Jurkat, Clone E6-1 (cell line): ENCODE data around the gene SP8. TPM values are rescaled to one million over a fixed set of nuclear protein-coding genes. Genes with fewer than 3 reads are reported as not detected.
"Not testable (repeated sequence)": the region's sequence is repeated elsewhere in the genome, so short reads cannot be mapped to it uniquely, and the experiment has no call there.

Experiments used
- DNase-seq: peaks from one replicate; pipeline ENCODE4 v3.0.0-alpha.2; 2011; ENCODE audit warnings: low read depth, low spot score
- H3K4me3 ChIP-seq: 2 replicates; pipeline ENCODE4 v1.5.1; 2011; ENCODE audit warnings: mild to moderate bottlenecking, low read length, control low read depth, moderate library complexity
- polyA plus RNA-seq: library from polyadenylated mRNA; unstranded; fragments of >200 nt; gene quantifications from one replicate; pipeline ENCODE4 v1.2.1, GENCODE V29; 2012; ENCODE audit warnings: missing spikeins; ENCODE audit not compliant: insufficient read length, insufficient read depth

SP8 gene
- not detected for polyA plus RNA-seq

GRCh38 chr7:20786779-20787659 lies at the start of gene SP8:
Gene SP8, minus strand, starts transcription at chr7:20786886. Its CDS starts 88 bp downstream, at chr7:20786798.
- H3K4me3 ChIP-seq = no peak within 1 kb of the TSS
- no peak for DNase-seq

GRCh38 chr7:20836424-20836823 lies 49.7 kb upstream of the SP8 start:
- not testable (repeated sequence) for H3K4me3 ChIP-seq, DNase-seq

- H3K4me3 ChIP-seq = no peak overlapping the region
- DNase-seq = no peak
These were observed 48.5 kb upstream of the SP8 start for GRCh38 chr7:20835111-20835750.

- no peak for DNase-seq
These were observed 48.0 kb upstream of the SP8 start for GRCh38 chr7:20834656-20835055.

GRCh38 chr7:20831956-20832355 lies 45.3 kb upstream of the SP8 start:
- no peak overlapping the region for H3K4me3 ChIP-seq
- DNase-seq = no peak

More at GRCh38 chr7:20834656-20835055, 48.0 kb upstream of the SP8 start:
- H3K4me3 ChIP-seq = no peak overlapping the region

GRCh38 chr7:20831451-20831850 lies 44.8 kb upstream of the SP8 start:
- no peak for DNase-seq
- no peak overlapping the region for H3K4me3 ChIP-seq

GRCh38 chr7:20828947-20829346 lies 42.3 kb upstream of the SP8 start:
- DNase-seq = no peak
- H3K4me3 ChIP-seq = no peak overlapping the region

GRCh38 chr7:20827172-20827571 lies 40.5 kb upstream of the SP8 start:
- H3K4me3 ChIP-seq = no peak overlapping the region
- no peak for DNase-seq

- no peak for DNase-seq
These were observed 39.6 kb upstream of the SP8 start for GRCh38 chr7:20826243-20826642.

GRCh38 chr7:20825555-20825954 lies 38.9 kb upstream of the SP8 start:
- no peak overlapping the region for H3K4me3 ChIP-seq
- no peak for DNase-seq

More at GRCh38 chr7:20826243-20826642, 39.6 kb upstream of the SP8 start:
- no peak overlapping the region for H3K4me3 ChIP-seq

- H3K4me3 ChIP-seq = not testable (repeated sequence)
These were observed 34.7 kb upstream of the SP8 start for GRCh38 chr7:20821390-20821789.

GRCh38 chr7:20816372-20816959 lies 29.8 kb upstream of the SP8 start:
- DNase-seq = no peak
- H3K4me3 ChIP-seq = no peak overlapping the region

More at GRCh38 chr7:20821390-20821789, 34.7 kb upstream of the SP8 start:
- not testable (repeated sequence) for DNase-seq

- no peak for DNase-seq
- H3K4me3 ChIP-seq = no peak overlapping the region
These were observed 17.7 kb upstream of the SP8 start for GRCh38 chr7:20804345-20804744.

- DNase-seq = no peak
- no peak overlapping the region for H3K4me3 ChIP-seq
These were observed 13.1 kb upstream of the SP8 start for GRCh38 chr7:20799566-20800366.

GRCh38 chr7:20798694-20799121 lies 12.0 kb upstream of the SP8 start:
- DNase-seq = no peak
- H3K4me3 ChIP-seq = no peak overlapping the region

GRCh38 chr7:20798081-20798693 lies 11.5 kb upstream of the SP8 start:
- peak; percentile 7 for DNase-seq

GRCh38 chr7:20797462-20798080 lies 10.9 kb upstream of the SP8 start:
- H3K4me3 ChIP-seq = peak overlapping the region; percentile 54
- peak; percentile 14 for DNase-seq

More at GRCh38 chr7:20798081-20798693, 11.5 kb upstream of the SP8 start:
- H3K4me3 ChIP-seq = peak overlapping the region; percentile 54

- DNase-seq = no peak
- H3K4me3 ChIP-seq = peak overlapping the region; percentile 54
These were observed 10.4 kb upstream of the SP8 start for GRCh38 chr7:20797042-20797461.
